Adrenal gland (tissue), 5 donors: ENCODE results near the gene VMO1.

Experiments used
- POLR2A ChIP-seq, 2 donors: fragments of 450-650 bp; IDR thresholded peaks; one replicate each; pipeline ENCODE4 v1.6.1; 2017; ENCODE audit warnings: antibody characterized with exemption in 2 of 2, mild to moderate bottlenecking in 2 of 2, moderate library complexity in 1 of 2
- TF ChIP-seq, protein P1 (sequence below), 6 experiments: fragments of 450-650 bp in 4 of 6; fragments of 200-600 bp in 2 of 6; sonication (generic) in 1 of 6; IDR thresholded peaks; 1 replicate in 5 of 6; 2 replicates in 1 of 6; pipeline versions ENCODE4 v1.5.1 to v1.8.0; 2016 to 2021; ENCODE audit warnings: antibody characterized with exemption in 6 of 6, mild to moderate bottlenecking in 2 of 6, moderate library complexity in 1 of 6
- donor health status: DM: no; HTN: no; CAD: no.

DNA sequence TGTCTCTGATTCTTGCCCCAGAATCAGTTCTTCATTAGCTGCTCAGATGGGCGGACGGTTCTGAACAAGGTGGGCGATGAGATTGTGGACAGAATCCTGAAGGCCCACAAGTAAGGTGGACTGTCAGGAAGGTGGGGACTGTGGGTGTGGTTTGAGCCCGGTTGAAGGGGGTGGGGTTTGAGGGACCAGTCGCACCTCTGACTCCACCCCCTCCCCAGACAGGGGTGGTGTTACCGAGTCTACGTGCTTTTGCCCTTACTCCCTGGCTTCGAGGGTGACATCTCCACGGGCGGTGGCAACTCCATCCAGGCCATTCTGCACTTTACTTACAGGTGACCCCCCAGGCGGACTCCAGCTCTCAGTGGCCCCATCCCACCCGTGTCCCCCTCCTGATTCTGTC is 32.1 kb upstream of the VMO1 start:
- no peak for TF ChIP-seq POLR2A (IDR thresholded peaks at IDR 0.05)
- TF ChIP-seq, protein P1, sequence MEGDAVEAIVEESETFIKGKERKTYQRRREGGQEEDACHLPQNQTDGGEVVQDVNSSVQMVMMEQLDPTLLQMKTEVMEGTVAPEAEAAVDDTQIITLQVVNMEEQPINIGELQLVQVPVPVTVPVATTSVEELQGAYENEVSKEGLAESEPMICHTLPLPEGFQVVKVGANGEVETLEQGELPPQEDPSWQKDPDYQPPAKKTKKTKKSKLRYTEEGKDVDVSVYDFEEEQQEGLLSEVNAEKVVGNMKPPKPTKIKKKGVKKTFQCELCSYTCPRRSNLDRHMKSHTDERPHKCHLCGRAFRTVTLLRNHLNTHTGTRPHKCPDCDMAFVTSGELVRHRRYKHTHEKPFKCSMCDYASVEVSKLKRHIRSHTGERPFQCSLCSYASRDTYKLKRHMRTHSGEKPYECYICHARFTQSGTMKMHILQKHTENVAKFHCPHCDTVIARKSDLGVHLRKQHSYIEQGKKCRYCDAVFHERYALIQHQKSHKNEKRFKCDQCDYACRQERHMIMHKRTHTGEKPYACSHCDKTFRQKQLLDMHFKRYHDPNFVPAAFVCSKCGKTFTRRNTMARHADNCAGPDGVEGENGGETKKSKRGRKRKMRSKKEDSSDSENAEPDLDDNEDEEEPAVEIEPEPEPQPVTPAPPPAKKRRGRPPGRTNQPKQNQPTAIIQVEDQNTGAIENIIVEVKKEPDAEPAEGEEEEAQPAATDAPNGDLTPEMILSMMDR (IDR thresholded peaks at IDR 0.05): no peak
